ENCODE data around the gene FURIN.
"Not testable (repeated sequence)": the region's sequence is repeated elsewhere in the genome, so short reads cannot be mapped to it uniquely, and the experiment has no call there.

Gene FURIN

DNA sequence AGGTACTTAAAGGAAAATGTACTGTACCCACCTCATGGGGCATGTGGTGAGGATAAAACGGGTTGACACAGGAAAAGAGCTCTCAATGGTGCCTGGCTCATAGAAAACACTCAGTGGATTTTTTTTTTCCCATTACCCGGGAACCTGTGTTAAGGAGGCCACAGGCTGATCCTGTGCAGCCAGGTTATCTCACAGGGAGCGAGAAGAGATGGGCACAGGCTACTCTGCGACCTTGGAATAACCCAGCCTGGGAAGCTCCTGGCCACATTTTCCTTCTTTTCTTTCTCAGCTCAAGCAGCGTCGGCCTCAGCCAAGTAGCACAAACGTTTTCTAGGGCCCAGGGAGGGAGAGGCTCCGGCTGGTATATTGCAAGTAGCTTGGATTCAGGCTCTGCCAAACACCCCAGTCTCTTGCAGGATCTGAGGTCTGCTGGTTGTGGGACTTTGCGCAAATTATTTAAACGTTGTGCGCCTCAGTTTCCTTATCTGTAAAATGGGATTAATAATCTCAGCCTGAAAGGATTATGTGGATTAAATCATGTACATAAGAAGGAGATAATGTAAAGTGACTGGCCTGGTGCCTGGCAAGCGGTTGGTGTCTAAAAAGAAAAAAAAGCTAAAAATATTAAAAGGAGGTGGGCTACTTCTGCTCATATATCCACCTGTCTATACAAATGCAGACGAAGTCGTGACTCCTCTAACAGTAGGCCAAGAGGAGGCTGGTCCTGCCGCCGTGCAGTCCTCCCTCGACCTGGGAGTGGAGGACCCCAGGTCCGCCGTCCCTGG lies 2.2 kb downstream of the FURIN start:
- no peak for DNase-seq (ENCODE audit: extremely low read depth, low read depth)
- peak overlapping the region; percentile 64 for H3K4me3 ChIP-seq (replicated peaks; ENCODE audit: low read depth, low read length)

DNA sequence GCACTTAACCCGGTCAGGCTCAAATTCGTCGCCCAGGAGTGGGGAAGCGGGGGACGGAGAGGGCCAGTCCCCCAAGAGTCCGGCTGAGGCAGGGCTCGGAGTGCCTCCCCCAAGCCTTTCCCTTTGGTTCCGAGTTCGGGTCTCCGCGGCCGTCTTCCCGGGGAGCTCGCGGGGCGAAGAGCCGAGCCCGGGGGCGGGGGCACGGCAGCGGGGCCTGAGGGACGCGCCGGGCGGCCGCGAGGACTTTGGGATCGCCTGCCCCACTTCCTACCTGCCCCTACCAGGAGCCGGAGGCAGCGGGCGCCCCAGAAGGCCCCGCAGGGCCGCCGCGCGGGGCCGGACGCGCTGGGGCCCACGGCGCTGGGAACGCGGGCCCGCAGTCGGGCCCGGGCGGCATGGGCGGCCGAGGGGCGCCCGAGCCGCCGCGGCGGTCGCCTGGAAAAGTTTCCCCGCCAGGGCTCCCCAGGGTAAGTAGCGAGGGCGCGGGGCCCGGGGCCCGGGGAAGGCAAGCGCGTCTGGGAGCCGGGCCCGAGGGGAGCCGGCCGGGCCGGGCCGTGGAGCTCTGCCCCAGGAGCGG lies 2.8 kb downstream of the FURIN start:
- TF ChIP-seq, protein P1, sequence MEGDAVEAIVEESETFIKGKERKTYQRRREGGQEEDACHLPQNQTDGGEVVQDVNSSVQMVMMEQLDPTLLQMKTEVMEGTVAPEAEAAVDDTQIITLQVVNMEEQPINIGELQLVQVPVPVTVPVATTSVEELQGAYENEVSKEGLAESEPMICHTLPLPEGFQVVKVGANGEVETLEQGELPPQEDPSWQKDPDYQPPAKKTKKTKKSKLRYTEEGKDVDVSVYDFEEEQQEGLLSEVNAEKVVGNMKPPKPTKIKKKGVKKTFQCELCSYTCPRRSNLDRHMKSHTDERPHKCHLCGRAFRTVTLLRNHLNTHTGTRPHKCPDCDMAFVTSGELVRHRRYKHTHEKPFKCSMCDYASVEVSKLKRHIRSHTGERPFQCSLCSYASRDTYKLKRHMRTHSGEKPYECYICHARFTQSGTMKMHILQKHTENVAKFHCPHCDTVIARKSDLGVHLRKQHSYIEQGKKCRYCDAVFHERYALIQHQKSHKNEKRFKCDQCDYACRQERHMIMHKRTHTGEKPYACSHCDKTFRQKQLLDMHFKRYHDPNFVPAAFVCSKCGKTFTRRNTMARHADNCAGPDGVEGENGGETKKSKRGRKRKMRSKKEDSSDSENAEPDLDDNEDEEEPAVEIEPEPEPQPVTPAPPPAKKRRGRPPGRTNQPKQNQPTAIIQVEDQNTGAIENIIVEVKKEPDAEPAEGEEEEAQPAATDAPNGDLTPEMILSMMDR (IDR thresholded peaks at IDR 0.05; ENCODE audit: low read depth, low read length, missing control alignments): no peak
- DNase-seq (ENCODE audit: extremely low read depth, low read depth): no peak
- peak overlapping the region; percentile 64 for H3K4me3 ChIP-seq (replicated peaks; ENCODE audit: low read depth, low read length)

More for the DNA sequence above, 2.2 kb downstream of the FURIN start:
- TF ChIP-seq, protein P1 (IDR thresholded peaks at IDR 0.05; ENCODE audit: low read depth, low read length, missing control alignments): no peak

DNA sequence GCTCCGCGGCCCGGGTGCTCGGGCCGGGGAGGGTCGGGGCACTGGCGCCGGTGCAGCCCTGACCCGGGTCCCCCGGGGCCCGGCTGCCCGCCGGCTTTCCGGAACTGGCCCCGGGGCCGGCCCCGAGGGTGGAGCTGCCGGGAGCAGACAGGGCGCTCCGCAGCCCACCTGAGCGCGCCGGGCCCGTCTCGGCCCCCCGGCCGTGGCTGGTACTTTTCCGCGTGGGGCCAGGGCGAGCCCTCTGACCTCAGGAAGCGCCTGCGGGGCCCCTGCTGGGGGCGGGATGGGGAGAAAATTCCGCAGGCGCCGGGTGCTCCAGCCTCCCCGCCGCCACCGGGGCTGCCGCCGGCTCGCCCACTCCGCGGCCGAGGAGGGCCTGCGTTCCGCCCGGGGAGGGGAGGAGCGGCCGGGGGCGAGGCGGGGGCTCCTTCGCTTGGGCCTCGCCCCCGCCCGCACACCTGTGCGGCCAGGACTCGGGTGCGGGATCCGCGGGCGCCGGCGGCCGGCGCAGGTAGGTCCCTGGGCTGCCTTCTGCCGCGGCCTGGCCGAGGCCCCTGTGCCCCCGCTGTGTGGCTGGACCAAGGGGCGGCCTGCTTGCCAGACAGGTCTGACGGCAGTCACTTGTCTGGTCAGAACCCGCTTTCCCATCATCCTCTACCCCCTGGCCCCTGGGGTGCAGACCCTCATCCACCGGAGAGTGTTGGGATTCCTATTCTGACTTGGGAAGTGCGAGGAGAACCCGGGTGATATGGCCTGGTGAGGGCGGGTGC lies 3.5 kb downstream of the FURIN start:
- DNase-seq (ENCODE audit: extremely low read depth, low read depth): no peak
- H3K4me3 ChIP-seq (replicated peaks; ENCODE audit: low read depth, low read length): peak overlapping the region; percentile 64
- TF ChIP-seq, protein P1 (IDR thresholded peaks at IDR 0.05; ENCODE audit: low read depth, low read length, missing control alignments): no peak

DNA sequence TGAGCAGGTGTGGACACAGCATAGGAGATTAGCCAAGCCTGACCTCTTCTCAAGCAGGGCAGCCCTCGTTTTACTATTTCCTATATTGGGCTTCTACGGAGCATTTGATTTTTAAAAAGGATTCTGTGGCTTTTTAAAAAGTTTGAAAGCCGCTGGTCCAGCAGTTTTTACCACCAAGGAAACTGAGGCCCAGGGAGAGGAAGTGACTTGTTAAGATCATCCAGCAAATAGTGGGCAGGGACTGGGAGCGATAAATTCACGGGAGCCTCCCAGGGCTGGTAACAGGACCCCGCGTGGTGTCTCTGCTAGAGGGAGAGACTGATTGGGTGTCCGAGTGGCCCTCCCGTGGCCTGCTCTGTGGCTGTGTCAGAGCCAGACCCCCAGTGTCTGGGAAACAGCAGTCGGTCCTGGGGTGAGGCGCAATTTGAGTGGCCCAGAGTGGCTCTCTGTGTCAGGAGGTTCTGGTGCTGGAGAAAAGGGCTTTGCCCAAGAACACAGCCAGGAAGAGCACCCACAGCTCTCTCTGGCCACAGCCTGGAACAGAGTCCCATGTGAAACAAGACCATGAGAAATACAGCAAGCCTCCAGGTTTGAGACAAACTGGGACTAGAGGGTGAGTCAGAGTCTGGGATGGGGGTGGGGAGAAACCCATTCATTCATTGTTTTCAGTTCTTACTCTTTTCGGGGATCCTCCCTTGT lies 4.2 kb downstream of the FURIN start:
- peak overlapping the region; percentile 64 for H3K4me3 ChIP-seq (replicated peaks; ENCODE audit: low read depth, low read length)
- TF ChIP-seq, protein P1 (IDR thresholded peaks at IDR 0.05; ENCODE audit: low read depth, low read length, missing control alignments): no peak
- DNase-seq (ENCODE audit: extremely low read depth, low read depth): peak; percentile 43

DNA sequence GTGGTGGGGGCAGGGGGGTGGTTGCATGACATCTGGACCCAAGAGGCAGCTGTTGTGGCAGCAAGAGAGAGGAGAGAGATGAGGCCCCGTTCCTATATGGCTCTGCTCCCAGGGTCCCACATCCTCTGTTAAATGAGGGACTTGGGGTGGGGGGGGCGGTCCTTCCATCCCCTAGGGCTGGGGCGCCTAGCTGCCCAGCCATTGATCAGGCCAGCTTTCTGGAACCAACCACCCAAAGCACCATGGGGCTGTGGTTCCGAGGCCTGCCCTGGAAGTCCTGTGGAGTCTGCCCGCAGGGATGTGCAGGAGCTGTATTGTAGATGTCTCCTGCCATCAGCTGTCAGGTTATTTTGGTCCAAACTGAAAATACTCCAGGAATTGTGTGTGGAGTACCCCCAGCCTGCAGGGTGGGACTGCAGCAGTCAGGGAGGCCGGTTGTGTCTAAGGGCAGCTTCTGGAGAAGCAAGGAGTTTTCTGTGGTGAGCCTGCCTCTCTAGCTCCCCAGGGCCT lies 5.2 kb downstream of the FURIN start:
- no peak for DNase-seq (ENCODE audit: extremely low read depth, low read depth)
- H3K4me3 ChIP-seq (replicated peaks; ENCODE audit: low read depth, low read length): peak overlapping the region; percentile 64
- TF ChIP-seq, protein P1 (IDR thresholded peaks at IDR 0.05; ENCODE audit: low read depth, low read length, missing control alignments): no peak

DNA sequence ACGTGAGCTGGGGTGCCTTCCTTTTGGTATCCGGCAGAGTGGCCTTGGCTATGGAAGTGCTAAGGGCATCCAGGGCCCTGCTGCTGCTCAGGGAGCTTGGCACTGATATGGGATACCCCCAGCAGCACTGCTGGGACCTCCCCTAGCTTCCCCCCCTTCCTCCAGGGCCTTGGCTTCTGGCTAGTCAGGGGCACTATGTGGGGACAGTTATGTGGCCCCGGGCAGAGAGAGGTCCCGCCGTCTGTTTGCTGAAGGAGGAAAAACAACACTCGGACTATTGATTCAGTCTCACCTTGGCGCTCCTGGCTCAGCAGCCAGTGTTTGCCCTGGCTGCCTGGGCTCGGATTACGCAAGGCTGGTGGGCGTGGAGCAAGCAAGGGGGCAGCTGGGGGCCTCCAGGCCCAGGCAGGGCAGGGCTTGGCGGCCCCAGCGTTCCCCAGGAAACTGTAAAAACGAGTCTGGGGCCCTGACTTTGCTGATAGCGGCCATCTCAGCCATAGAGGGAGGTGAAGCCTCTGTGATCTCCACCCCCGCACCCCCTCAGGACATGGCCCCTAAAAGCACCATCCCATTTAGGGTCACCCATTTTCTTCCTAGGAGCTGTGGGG lies 5.7 kb downstream of the FURIN start:
- TF ChIP-seq, protein P1 (IDR thresholded peaks at IDR 0.05; ENCODE audit: low read depth, low read length, missing control alignments): no peak
- DNase-seq (ENCODE audit: extremely low read depth, low read depth): no peak
- H3K4me3 ChIP-seq (replicated peaks; ENCODE audit: low read depth, low read length): peak overlapping the region; percentile 19

DNA sequence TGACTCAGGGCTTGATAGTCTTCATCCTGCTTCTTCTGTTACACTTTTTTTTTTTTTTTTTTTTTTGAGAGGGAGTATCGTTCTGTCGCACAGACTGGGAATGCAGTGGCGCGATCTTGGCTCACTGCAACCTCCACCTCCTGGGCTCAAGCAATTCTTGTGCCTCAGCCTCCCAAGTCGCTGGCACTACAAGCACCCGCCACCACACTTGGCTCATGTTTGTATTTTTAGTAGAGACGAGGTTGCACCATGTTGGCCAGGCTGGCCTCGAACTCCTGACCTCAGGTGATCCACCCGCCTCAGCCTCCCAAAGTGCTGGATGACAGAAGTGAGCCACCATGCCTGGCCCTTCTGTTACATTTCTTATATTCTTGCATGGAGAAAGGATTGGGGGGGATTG lies 6.6 kb downstream of the FURIN start:
- not testable (repeated sequence) for H3K4me3 ChIP-seq (replicated peaks; ENCODE audit: low read depth, low read length); DNase-seq (ENCODE audit: extremely low read depth, low read depth)
